GM12878 (cell line): ENCODE data around the gene OR2L8. TPM values are rescaled to one million over a fixed set of nuclear protein-coding genes. Genes with fewer than 3 reads are reported as not detected.

Source experiments
- ATAC-seq: fragments of 200-7000 bp; cut with Tn5 transposase; 3 replicates; pipeline ENCODE4 v1.9.1; 2020; ENCODE audit warnings: mild to moderate bottlenecking, moderate library complexity
- BruUV-seq: library from RNA; stranded (reverse); fragments of 400-500 nt; replicated peaks from 2 replicates; lab custom pipeline; 2021; lab: Mats Ljungman, UMichigan
- CTCF ChIA-PET: fragments of 300-600 bp; sonication (Branson Sonifier 250); formaldehyde crosslinking; extraction: SDS; loops from one replicate; lab custom pipeline; 2021; ENCODE audit warnings: inconsistent platforms; lab: Yijun Ruan, JAX
- POLR2A ChIA-PET: fragments of 350-600 bp; formaldehyde crosslinking; extraction: SDS; loops from one replicate; lab custom pipeline; 2021; ENCODE audit warnings: inconsistent platforms; lab: Charles Lee
- RAD21 ChIA-PET: fragments of 300-600 bp; sonication (Branson Sonifier 250); formaldehyde crosslinking; loops from one replicate; lab custom pipeline; 2023; ENCODE audit warnings: antibody characterized with exemption; ENCODE audit not compliant: unreplicated experiment; lab: Charles Lee
- SMC1A ChIA-PET: fragments of 300-600 bp; sonication (Branson Sonifier 250); formaldehyde crosslinking; loops from one replicate; lab custom pipeline; 2023; ENCODE audit not compliant: unreplicated experiment, uncharacterized antibody; lab: Charles Lee
- DNase-seq: peaks from one replicate; pipeline ENCODE4 v3.0.0-alpha.2; 2011; ENCODE audit warnings: low read depth, low spot score
- FAIRE-seq: peaks from 3 replicates; lab custom pipeline; 2011; peaks lifted over from hg19 to GRCh38; lab: Jason Lieb, UNC
- H2AFZ ChIP-seq: 2 replicates; pipeline ENCODE4 v1.6.0; 2011; ENCODE audit warnings: low read depth, low read length, control low read depth; ENCODE audit not compliant: control insufficient read depth
- H3K27ac ChIP-seq: 2 replicates; pipeline ENCODE4 v1.5.1; 2011; ENCODE audit warnings: control low read depth; ENCODE audit not compliant: control insufficient read depth, insufficient read depth
- H3K27me3 ChIP-seq, 2 experiments: replicated peaks in 1 of 2; 2 replicates each; pipeline versions ENCODE4 v1.6.0 to v1.6.1; 2011; ENCODE audit warnings: low read length in 1 of 2; ENCODE audit not compliant: control insufficient read depth in 2 of 2, insufficient read depth in 2 of 2
- H3K36me3 ChIP-seq, 2 experiments: 2 replicates each; pipeline ENCODE4 v1.5.1; 2011; ENCODE audit warnings: low read length in 1 of 2; ENCODE audit not compliant: control insufficient read depth in 2 of 2, insufficient read depth in 2 of 2
- H3K4me1 ChIP-seq: 2 replicates; pipeline ENCODE4 v1.6.1; 2011; ENCODE audit warnings: mild to moderate bottlenecking, low read length, moderate library complexity, mixed read lengths; ENCODE audit not compliant: control insufficient read depth, insufficient read depth
- H3K4me2 ChIP-seq: 2 replicates; pipeline ENCODE4 v1.6.0; 2011; ENCODE audit warnings: control low read depth; ENCODE audit not compliant: control insufficient read depth, insufficient read depth
- H3K4me3 ChIP-seq: fragments of 200-600 bp; sonication (generic); 2 replicates; pipeline ENCODE4 v1.5.1; 2016
- H3K79me2 ChIP-seq: 2 replicates; pipeline ENCODE4 v1.6.0; 2011; ENCODE audit warnings: low read length; ENCODE audit not compliant: control insufficient read depth, insufficient read depth
- H3K9ac ChIP-seq: 2 replicates; pipeline ENCODE4 v1.8.0; 2011; ENCODE audit warnings: low read length, control low read depth, mixed read lengths; ENCODE audit not compliant: control insufficient read depth, insufficient read depth
- H3K9me3 ChIP-seq: replicated peaks from 3 replicates; pipeline ENCODE4 v1.5.1; 2011; ENCODE audit warnings: mild to moderate bottlenecking, low read length; ENCODE audit not compliant: control insufficient read depth, insufficient read depth
- H4K20me1 ChIP-seq: 2 replicates; pipeline ENCODE4 v1.6.0; 2011; ENCODE audit not compliant: control insufficient read depth, insufficient read depth
- ATF2 ChIP-seq: IDR thresholded peaks from 2 replicates; pipeline ENCODE4 v1.6.1; 2012; ENCODE audit warnings: low read length, inconsistent platforms
- BACH1 ChIP-seq: fragments of 450-650 bp; IDR thresholded peaks from 2 replicates; pipeline ENCODE4 v1.6.1; 2017; ENCODE audit warnings: mild to moderate bottlenecking, borderline replicate concordance
- BCL3 ChIP-seq: IDR thresholded peaks from 2 replicates; pipeline ENCODE4 v1.6.1; 2011; ENCODE audit warnings: borderline replicate concordance, low read depth, mild to moderate bottlenecking, moderate library complexity, low read length; ENCODE audit not compliant: insufficient read depth, poor library complexity, severe bottlenecking
- CHD4 ChIP-seq: fragments of 200-600 bp; sonication (generic); IDR thresholded peaks from 2 replicates; pipeline ENCODE4 v1.6.1; 2016; ENCODE audit warnings: mild to moderate bottlenecking
- DPF2 ChIP-seq: fragments of 450-650 bp; IDR thresholded peaks from 2 replicates; pipeline ENCODE4 v1.6.1; 2017; ENCODE audit warnings: mild to moderate bottlenecking
- FOXM1 ChIP-seq: IDR thresholded peaks from 2 replicates; pipeline ENCODE4 v1.6.1; 2012; ENCODE audit warnings: low read depth, mild to moderate bottlenecking, inconsistent platforms, low read length, moderate library complexity
- HDGF ChIP-seq: fragments of 450-650 bp; IDR thresholded peaks from 2 replicates; pipeline ENCODE4 v1.6.1; 2016; ENCODE audit warnings: antibody characterized with exemption
- KAT2A ChIP-seq: conservative IDR thresholded peaks from 2 replicates; pipeline ENCODE4 v1.6.1; 2011; ENCODE audit warnings: low read depth, low read length; ENCODE audit not compliant: control insufficient read depth
- MEF2A ChIP-seq: IDR thresholded peaks from 2 replicates; pipeline ENCODE4 v1.6.1; 2011; ENCODE audit warnings: low read depth, mild to moderate bottlenecking, low read length, moderate library complexity; ENCODE audit not compliant: insufficient read depth
- MTA3 ChIP-seq: IDR thresholded peaks from 2 replicates; pipeline ENCODE4 v1.6.1; 2012; ENCODE audit warnings: low read length, inconsistent platforms, borderline replicate concordance
- NR2C2 ChIP-seq: IDR thresholded peaks from 2 replicates; pipeline ENCODE4 v1.6.1; 2011; ENCODE audit warnings: borderline replicate concordance, low read depth; ENCODE audit not compliant: control insufficient read depth, insufficient read length
- SMAD5 ChIP-seq: IDR thresholded peaks from 2 replicates; pipeline ENCODE4 v1.6.1; 2016; ENCODE audit warnings: antibody characterized with exemption, low read depth
- SPI1 ChIP-seq: IDR thresholded peaks from 2 replicates; pipeline ENCODE4 v1.6.1; 2011; ENCODE audit warnings: low read depth, mild to moderate bottlenecking, low read length, moderate library complexity, borderline replicate concordance; ENCODE audit not compliant: insufficient read depth
- SREBF2 ChIP-seq: IDR thresholded peaks from 2 replicates; pipeline ENCODE4 v1.6.1; 2012; ENCODE audit warnings: mild to moderate bottlenecking, low read length
- SRF ChIP-seq, 2 experiments: IDR thresholded peaks; 2 replicates each; pipeline ENCODE4 v1.6.1; 2011; ENCODE audit warnings: low read depth in 2 of 2, low read length in 2 of 2, mild to moderate bottlenecking in 1 of 2, moderate library complexity in 1 of 2
- USF2 ChIP-seq: IDR thresholded peaks from 2 replicates; pipeline ENCODE4 v1.6.1; 2011; ENCODE audit warnings: low read depth, low read length, improper control_type of control experiment, borderline replicate concordance
- WRNIP1 ChIP-seq: IDR thresholded peaks from 2 replicates; pipeline ENCODE4 v1.6.1; 2011; ENCODE audit warnings: low read depth, low read length, improper control_type of control experiment, borderline replicate concordance
- YY1 ChIP-seq: IDR thresholded peaks from 2 replicates; pipeline ENCODE4 v1.6.1; 2011; ENCODE audit warnings: low read depth, mild to moderate bottlenecking, low read length
- ZBED1 ChIP-seq: IDR thresholded peaks from 2 replicates; pipeline ENCODE4 v1.6.1; 2016; ENCODE audit warnings: borderline replicate concordance
- ZNF207 ChIP-seq: fragments of 450-650 bp; IDR thresholded peaks from 2 replicates; pipeline ENCODE4 v1.6.1; 2014; ENCODE audit warnings: antibody characterized with exemption, mild to moderate bottlenecking, borderline replicate concordance
- WGBS: methylation state at CpG from one replicate; pipeline ENCODE4 v1.1.6; 2016; ENCODE audit warnings: low lambda C conversion rate; ENCODE audit not compliant: insufficient replicate concordance, insufficient coverage; ENCODE audit errors: missing lambda C conversion rate; 5-methylcytosine and 5-hydroxymethylcytosine counted together
- in situ Hi-C: fragments of 300-500 bp; cut with MboI; formaldehyde crosslinking; loops from 9 replicates; pipeline ENCODE4 v1.14.3; 2018; ENCODE audit warnings: mixed read lengths
- intact Hi-C: fragments of 100-400 bp; cut with micrococcal nuclease; formaldehyde crosslinking; loops from one replicate; pipeline ENCODE4 v1.14.2; 2022; ENCODE audit not compliant: unreplicated experiment
- polyA plus RNA-seq, 11 experiments: library from polyadenylated mRNA; depleted of rRNA in 4 of 11; unstranded in 6 of 11; stranded (reverse) in 5 of 11; fragments of >200 nt; fragmentation: Nextera tagmentation in 4 of 11; fragmentation: Illumina TruSeq in 1 of 11; extraction: Ambion mirVana in 4 of 11; extraction: Trizol in 1 of 11; gene quantifications; 1 replicate in 1 of 11; 2 replicates in 10 of 11; pipeline versions ENCODE4 v1.2.1 to v1.2.3, GENCODE V29; 2011 to 2016; ENCODE audit warnings: inconsistent platforms in 2 of 11, missing spikeins in 2 of 11, low read depth in 1 of 11
- total RNA-seq, 4 experiments: library from RNA; depleted of rRNA in 3 of 4; stranded (reverse); fragments of >200 nt in 3 of 4; fragmentation: Illumina TruSeq in 1 of 4; extraction: Trizol in 1 of 4; gene quantifications; 2 replicates each; pipeline versions ENCODE4 v1.2.1 to v1.2.3, GENCODE V29; 2013 to 2021

OR2L8 gene
- total and polyA plus RNA-seq, 10 of the 15 experiments (the other 5 are each of a cell fraction or from before 2014, with no cell fraction given): not detected

GRCh38 chr1:247964933-247965332, 16.3 kb downstream of the OR2L8 start, which contains the start of gene OR2AK2:
Gene OR2AK2 (plus strand): TSS chr1:247965233. CDS start chr1:247965377, 144 bp downstream.
- Histone ChIP-seq H2AFZ (no peak within 1 kb of the TSS), H3K9me3 (no peaks in the 10 kb centered on the region; the same call in 2 of the 3 replicates), H3K79me2 (no peaks in the 10 kb centered on the region), H3K27me3 (no peaks in the 10 kb centered on the region), H3K4me3 (no peak within 1 kb of the TSS), H3K4me1 (peaks cover 9% of the 10 kb centered on the region), H3K4me2 (no peak within 1 kb of the TSS), H3K27ac (peak within 1 kb of the TSS; percentile 39; the same call in 1 of the 2 replicates), H3K36me3 (no peaks in the 10 kb centered on the region), H3K9ac (no peak within 1 kb of the TSS)
- no peak for ATAC-seq
- WGBS: 32% methylated on average over 2 of the region's 2 CpGs
- no TSS peak for BruUV-seq
- RAD21 ChIA-PET: no interaction called here
- FAIRE-seq: no peak
- DNase-seq: no peak
- POLR2A ChIA-PET: no interaction called here
- CTCF ChIA-PET: no interaction called here
- in situ Hi-C loops (no loop called here), intact Hi-C loops (no loop called here)
- SMC1A ChIA-PET: no interaction called here
- TF ChIP-seq SRF (IDR thresholded peaks at IDR 0.05; ENCODE audit: low read depth in 2 of 2, low read length in 2 of 2): no peak
- TF ChIP-seq USF2: no peak
- no peak for TF ChIP-seq CHD4
- TF ChIP-seq BCL3: no peak
- no peak for TF ChIP-seq SPI1
- no peak for TF ChIP-seq WRNIP1
- TF ChIP-seq BACH1: no peak
- TF ChIP-seq MEF2A: no peak
- TF ChIP-seq ATF2: no peak
- no peak for TF ChIP-seq ZBED1
- TF ChIP-seq ZNF207: no peak
- TF ChIP-seq HDGF: no peak
- TF ChIP-seq MTA3: no peak
- TF ChIP-seq KAT2A: no peak
- no peak for TF ChIP-seq SMAD5
- no peak for TF ChIP-seq NR2C2
- TF ChIP-seq YY1: no peak
- no peak for TF ChIP-seq DPF2
- TF ChIP-seq FOXM1: no peak
- no peak for TF ChIP-seq SREBF2
- TF ChIP-seq, all 136 proteins: peak for 0
- H4K20me1 ChIP-seq: no peaks in the 10 kb centered on the region
